Measurements from ENCODE around the gene AFAP1L1. TPM values are rescaled to one million over a fixed set of nuclear protein-coding genes. Genes with fewer than 3 reads are reported as not detected.

Gene AFAP1L1
- total RNA-seq, 1 donor from 2014 or later: 8.3 TPM

- no peaks in the 10 kb centered on the region for H3K36me3 ChIP-seq (ENCODE audit: insufficient read depth, low read length)
- Mint-ChIP-seq H3K4me3 (ENCODE audit: unreplicated experiment) (no peak overlapping the region), H3K4me1 (ENCODE audit: low read depth, unreplicated experiment) (peaks cover 4% of the 10 kb centered on the region), H3K9me3 (ENCODE audit: unreplicated experiment) (no peaks in the 10 kb centered on the region), H3K27ac (ENCODE audit: unreplicated experiment) (no peak overlapping the region), H3K36me3 (ENCODE audit: low read depth, unreplicated experiment) (peaks cover 3% of the 10 kb centered on the region), H3K27me3 (ENCODE audit: low read depth, unreplicated experiment) (peaks cover 4% of the 10 kb centered on the region)
- FAIRE-seq (no peak), DNase-seq (ENCODE audit: low read depth) (peak; percentile 55)
- H4K20me1 ChIP-seq (ENCODE audit: insufficient read depth, low read length): no peaks in the 10 kb centered on the region
- H3K79me2 ChIP-seq (ENCODE audit: insufficient read depth, low read length): no peaks in the 10 kb centered on the region
- TF ChIP-seq CTCF (IDR thresholded peaks at IDR 0.05; ENCODE audit: insufficient read depth, low read depth, low read length) (no peak), EZH2 (IDR thresholded peaks at IDR 0.05; ENCODE audit: insufficient read depth, low read length) (no peak)
- H3K4me1 ChIP-seq (ENCODE audit: insufficient read depth, low read length): peaks cover 7% of the 10 kb centered on the region
- peak overlapping the region; percentile 32 for H2AFZ ChIP-seq (ENCODE audit: low read depth, low read length)
- no peak overlapping the region for H3K27ac ChIP-seq (ENCODE audit: low read depth, low read length)
- H3K27me3 ChIP-seq (ENCODE audit: insufficient read depth, low read length): no peaks in the 10 kb centered on the region
- no peaks in the 10 kb centered on the region for H3K9me3 ChIP-seq (ENCODE audit: insufficient read depth, low read depth, low read length)
- H3K4me2 ChIP-seq (ENCODE audit: low read length): no peak overlapping the region
- H3K9ac ChIP-seq (ENCODE audit: low read length): no peak overlapping the region
- H3K4me3 ChIP-seq (ENCODE audit: insufficient read depth, low read depth, low read length): no peak overlapping the region
Observed at GRCh38 chr5:149310947-149311658, 39.4 kb downstream of the AFAP1L1 start.

- Mint-ChIP-seq H3K27ac (ENCODE audit: unreplicated experiment) (no peak overlapping the region), H3K4me1 (ENCODE audit: low read depth, unreplicated experiment) (peaks cover 4% of the 10 kb centered on the region), H3K9me3 (ENCODE audit: unreplicated experiment) (no peaks in the 10 kb centered on the region), H3K36me3 (ENCODE audit: low read depth, unreplicated experiment) (no peaks in the 10 kb centered on the region), H3K4me3 (ENCODE audit: unreplicated experiment) (no peak overlapping the region), H3K27me3 (ENCODE audit: low read depth, unreplicated experiment) (peaks cover 4% of the 10 kb centered on the region)
- H3K4me2 ChIP-seq (ENCODE audit: low read length): no peak overlapping the region
- no peak overlapping the region for H3K27ac ChIP-seq (ENCODE audit: low read depth, low read length)
- FAIRE-seq: no peak
- DNase-seq (ENCODE audit: low read depth): no peak
- no peaks in the 10 kb centered on the region for H3K9me3 ChIP-seq (ENCODE audit: insufficient read depth, low read depth, low read length)
- H3K79me2 ChIP-seq (ENCODE audit: insufficient read depth, low read length): no peaks in the 10 kb centered on the region
- H2AFZ ChIP-seq (ENCODE audit: low read depth, low read length): no peak overlapping the region
- no peak overlapping the region for H3K4me3 ChIP-seq (ENCODE audit: insufficient read depth, low read depth, low read length)
- H3K27me3 ChIP-seq (ENCODE audit: insufficient read depth, low read length): no peaks in the 10 kb centered on the region
- H4K20me1 ChIP-seq (ENCODE audit: insufficient read depth, low read length): no peaks in the 10 kb centered on the region
- no peak overlapping the region for H3K9ac ChIP-seq (ENCODE audit: low read length)
- H3K4me1 ChIP-seq (ENCODE audit: insufficient read depth, low read length): peaks cover 7% of the 10 kb centered on the region
- TF ChIP-seq CTCF (IDR thresholded peaks at IDR 0.05; ENCODE audit: insufficient read depth, low read depth, low read length) (no peak), EZH2 (IDR thresholded peaks at IDR 0.05; ENCODE audit: insufficient read depth, low read length) (no peak)
- no peaks in the 10 kb centered on the region for H3K36me3 ChIP-seq (ENCODE audit: insufficient read depth, low read length)
Observed at GRCh38 chr5:149313151-149313841, 41.6 kb downstream of the AFAP1L1 start.
